Stimulated activated CD4-positive, alpha-beta T cell treated with anti-CD3 and anti-CD28 coated beads, Interleukin-15, amount 100 ng/mL, for 48 hours (primary cell): Measurements from ENCODE around the gene VWDE.

ENCODE experiments used
- DNase-seq, 2 donors: peaks; one replicate each; pipeline ENCODE4 v3.0.0-alpha.2; 2020; ENCODE audit warnings: low read depth in 2 of 2

VWDE gene

DNA sequence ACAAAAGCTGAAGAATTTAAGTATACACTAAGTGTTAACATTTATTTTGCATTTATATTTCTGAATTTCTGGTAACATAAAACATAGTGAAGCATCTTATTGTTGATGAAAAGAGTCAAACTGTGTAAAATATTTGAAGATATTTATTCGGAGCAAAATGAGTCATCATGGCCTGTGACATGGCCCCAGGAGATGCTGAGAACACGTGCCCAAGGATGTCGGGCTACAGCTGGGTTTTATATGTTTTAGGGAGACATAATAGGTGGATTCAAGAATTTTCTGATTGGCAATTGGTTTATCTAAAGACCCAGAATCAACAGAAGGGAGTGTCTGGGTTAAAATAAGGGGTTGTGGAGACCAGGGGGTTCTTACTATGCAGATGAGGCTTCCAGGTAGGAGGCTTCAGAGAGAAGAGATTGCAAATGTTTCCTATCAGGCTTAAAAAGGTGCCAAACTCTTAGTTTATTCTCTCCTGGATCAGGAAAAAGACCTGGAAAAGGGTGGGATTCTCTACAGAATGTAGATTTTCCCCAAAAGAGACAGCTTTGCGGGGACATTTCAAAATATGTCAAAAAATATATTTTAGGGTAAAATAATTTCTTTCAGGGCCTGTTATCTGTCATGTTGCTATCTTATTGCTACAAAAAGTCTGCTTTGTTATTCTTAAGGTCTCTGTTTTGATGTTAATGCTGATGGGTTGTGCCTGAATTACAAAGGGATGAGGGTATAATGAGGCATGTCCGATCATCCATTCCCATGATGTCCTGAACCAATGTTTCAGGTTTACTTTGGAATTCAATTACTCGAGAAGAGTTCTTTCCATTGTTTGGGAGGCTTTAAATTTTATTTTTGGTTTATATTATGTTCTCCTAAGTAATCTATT lies 74.5 kb downstream of the VWDE start:
- no peak for DNase-seq

DNA sequence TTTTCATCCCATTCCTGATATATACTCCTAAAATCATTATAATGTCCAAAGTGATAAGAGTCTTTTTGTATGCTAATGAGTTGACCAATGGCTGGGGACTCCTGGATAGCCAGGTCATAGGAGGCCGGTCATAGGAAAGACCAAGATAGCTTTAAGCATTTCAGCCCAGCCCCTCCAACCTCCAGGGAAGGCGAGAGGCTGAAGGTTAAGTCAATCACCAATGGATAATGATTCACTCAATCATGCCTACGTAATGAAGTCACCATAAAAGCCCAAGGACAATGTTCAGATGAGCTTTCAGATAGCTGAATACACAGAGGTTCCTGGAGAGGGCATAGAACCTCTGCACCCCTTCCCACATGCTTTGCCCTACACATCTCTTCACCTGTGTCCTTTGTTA lies 75.7 kb downstream of the VWDE start:
- DNase-seq, result no peak

DNA sequence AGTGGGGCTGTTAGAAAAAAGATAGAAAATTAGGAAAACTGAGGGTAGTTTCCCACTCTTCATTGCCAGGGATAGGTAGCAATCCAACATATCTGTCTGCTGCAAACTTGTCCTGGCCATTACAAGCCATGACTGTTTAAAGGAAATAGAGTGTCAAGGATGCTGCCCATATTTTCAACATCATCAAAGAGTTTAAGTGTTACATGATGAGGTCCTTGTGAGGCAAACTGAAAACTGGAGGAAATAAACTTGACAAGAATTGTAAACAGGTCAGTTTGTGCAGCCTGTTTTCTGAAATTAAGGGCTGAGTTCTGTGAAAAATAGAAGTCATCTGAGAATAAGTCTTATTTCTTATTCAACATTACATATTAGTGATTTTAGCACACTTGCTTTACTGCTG lies 78.0 kb downstream of the VWDE start:
- no peak for DNase-seq

DNA sequence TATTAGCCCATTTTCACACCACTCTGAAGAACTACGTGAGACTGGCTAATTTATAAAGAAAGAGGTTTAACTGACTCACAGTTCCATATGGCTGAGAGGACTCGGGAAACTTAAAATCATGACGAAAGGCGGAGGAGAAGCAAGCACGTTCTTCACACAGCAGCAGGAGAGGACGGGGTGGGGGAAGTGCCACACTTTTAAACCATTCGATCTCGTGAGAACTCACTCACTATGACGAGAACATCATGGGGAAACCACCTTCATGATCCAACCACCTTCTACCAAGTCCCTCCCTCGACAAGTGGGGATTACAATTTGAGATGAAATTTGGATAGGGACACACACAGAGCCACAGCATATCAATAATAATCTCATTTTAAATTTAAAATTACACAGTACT lies 80.2 kb downstream of the VWDE start:
- DNase-seq, result no peak

DNA sequence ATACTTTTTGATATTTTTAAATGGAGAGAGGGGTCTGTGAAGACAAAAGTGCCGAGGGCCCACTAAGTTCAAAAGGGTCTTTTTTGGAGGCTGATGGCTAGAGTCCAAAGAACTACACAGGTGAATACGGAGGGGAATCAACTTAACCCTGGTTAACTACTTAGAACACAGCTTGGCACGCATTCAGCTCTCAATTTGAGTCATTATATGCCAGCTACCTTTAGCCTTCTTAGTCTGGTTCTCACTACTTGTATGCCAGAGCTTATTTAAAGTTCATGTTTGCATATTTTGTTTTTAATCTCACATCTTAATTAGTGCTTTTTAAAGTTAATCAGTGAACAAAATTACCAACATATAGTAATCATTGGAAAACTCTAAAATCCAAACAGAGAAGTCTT lies 80.8 kb downstream of the VWDE start:
- DNase-seq, result no peak

DNA sequence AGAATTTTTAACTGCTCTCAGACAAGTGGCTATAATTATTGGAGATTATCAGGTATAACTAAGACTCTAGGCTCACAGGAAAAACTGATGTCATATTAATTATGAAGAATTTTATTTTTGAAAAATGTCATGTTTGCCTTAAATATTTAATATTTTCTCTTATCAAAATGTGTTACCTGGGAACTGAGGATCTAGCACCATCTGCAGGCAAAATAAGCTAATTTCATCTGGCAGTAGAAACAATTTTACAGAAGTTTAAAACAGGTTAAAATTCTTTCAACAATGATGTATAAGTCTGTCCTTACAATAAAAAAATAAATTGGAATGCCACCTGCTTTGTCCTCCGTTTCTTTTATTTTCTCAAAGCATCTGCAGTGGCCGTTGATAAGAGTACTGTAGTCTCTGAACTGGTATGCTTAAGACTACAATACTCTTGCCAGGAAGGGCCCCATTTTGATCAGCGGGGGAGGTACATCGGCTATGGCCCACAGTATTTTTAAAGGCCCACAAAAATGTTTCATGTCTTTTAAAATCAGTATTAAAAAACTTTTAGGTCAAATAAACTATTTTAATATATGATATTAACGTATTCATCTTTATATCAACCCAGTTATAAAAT lies 81.3 kb downstream of the VWDE start:
- DNase-seq, result no peak

DNA sequence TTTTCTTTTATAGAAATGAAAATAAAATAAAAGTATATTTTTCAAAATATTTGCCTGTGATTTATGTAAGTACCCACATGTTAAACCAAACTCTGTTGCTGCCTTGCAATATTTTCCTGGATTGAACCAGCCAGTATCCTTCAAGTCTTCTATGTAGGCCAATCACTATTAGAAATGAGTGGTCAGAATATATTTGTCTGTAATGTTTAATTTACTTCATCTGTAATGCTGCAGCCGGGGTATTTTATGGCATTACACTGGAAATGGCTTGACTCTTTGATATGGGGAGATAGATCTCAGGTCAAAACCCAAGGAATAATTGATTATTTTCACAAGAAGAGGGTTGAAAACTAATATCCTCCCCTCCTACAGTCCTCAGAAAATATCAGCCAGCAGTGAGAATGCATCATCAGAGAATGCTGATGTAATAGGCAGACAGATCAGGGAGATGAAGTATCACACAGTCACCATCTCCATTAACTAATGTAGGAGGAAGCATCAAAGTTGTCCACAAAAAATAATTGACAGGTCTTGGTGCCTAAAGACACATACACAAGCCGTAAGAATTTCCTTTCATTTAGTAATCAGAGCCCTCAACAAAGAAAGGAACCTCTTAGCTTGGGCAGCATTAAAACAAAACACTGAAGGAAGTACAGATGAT lies 82.5 kb downstream of the VWDE start:
- no peak for DNase-seq

DNA sequence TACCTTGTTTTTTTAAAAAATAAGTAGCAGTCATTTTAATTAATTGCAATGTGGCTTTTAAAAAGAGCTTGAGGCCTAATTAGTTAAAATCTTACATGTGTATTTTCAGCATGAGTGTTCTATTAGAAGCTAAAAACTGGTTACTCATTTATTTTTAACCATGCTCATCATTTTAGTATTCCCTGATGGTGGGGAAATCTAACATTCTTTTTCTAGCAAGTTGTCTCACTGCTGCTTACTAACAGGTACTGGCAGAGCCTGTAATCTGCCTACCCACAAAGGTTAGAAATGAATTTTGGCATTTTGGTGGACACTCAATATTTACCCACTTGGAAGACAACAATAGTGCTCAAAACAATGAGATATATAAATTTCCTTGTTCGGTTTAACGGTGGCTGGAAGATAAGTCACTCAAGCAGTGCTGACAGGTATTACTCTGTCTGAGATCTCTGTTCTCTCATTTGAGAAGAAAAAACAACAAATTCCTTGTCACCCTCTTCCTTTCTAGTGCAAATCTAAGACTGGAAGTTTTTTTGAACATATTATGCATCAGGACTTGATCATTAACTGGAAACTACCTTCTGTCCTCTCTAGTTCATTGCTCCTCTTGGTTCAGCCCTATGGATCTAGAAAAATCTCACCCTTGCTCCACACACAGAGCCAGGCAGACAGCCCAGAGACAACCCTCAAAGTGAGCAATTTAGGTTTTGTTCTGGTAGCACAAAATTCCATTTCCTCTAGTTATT lies 83.3 kb downstream of the VWDE start:
- no peak for DNase-seq

DNA sequence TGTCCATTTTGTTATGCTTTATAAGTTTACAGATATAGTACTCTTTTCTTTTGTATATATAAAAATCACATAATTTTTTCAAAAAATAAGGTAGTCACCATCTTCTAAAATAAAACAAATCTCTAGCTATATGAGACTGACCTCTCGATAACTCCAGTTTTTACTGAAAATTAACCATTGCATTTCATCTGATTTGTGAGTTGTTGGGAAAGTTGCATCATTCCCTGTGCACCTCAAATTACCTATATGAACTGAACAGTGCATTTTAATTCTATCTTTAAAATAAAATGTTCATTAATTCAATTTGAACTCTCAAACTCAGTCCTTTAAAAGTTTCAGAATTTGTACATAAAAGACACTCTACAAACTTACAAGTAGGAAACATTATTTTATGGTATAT lies 86.0 kb downstream of the VWDE start:
- no peak for DNase-seq

DNA sequence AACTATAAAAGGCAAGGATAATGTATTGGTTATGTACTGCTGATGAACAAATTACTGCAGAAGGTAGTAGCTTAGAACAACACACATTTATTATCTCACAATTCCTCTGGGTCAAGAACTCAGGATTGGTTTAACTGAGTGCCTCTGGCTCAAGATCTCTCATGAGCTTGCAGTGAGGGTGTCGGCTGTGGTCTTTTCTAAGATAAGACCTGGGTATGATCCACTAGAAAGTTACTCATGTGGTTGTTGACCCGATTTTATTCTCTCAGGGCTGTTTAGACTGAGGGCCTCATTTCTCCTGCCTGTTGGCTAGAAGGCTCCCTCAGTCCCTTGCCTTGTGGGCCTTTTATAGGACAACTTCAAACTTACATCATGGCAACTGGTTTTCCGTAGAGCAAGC lies 86.7 kb downstream of the VWDE start:
- DNase-seq, result no peak

DNA sequence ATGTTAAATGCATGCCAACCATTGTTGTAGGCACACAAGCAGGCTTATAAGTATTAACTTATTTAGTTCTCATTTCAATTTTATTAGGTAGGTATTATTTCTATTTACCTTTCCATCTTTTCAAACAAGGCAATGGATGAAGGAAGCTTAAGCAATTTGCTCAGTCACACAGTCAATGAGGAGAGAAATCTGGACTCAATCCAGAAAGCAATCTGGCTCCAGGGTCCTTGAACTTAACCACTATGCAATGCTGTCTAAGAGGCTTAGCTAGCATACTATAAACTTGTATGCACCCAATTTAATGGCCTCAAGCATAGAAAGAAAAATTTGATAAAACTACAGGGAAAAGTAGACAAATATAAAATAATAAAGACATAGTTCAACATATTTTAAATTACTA lies 88.6 kb downstream of the VWDE start:
- DNase-seq, result no peak

DNA sequence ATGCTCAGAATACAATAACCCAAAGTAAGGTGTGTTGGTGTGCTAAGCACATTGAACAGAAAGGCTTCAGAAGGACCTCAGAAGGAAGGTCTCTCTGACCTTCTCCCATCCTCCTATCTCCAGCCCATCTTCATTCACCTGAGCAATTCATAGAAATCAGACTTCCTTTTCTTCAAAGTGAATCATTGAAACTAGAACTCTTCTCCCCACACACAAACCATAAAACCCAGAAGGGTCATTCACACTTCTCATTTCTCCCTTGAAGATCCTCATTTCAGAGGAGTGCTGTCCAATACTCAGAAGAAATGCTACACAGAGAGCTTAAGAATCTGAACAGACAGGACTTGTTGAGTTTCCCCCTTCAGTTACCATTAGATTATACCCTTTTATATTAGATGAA lies 89.5 kb downstream of the VWDE start:
- no peak for DNase-seq

DNA sequence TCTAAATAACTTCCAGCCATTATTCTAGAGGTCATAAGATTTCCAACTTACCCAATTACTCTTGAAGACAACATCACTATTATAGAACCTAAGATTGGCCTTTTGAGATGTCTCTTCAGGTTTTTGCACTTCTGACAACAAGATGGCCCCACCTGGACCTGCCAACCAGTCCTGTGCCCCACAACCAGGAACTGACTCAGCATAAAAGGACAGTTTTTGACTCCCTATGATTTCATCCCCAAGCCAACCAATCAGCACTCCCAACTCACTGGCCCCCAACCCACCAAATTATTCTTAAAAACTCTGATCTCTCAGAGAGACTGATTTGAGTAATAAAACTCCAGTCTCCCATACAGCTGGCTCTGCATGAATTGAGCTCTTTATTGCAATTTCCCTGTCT lies 98.2 kb downstream of the VWDE start:
- DNase-seq, result no peak

DNA sequence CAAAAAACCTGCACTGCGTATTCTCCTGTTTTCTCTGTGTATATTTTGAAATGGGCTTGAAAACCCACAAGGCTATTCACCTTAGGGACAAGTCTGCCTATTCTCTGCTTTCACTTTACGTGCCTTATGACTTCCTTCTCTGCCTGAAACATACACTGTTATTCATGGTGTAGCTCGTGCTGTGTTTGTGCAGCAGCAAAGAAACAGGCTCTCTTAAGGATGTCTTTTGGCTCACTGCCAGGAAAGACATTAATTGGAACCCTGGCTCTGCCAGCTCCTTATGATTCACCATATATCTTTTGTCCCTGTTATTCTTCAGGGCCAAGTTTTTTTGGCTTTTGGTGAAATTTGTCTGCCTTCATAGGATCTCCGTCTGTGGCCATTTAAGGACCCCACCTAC lies 100.2 kb downstream of the VWDE start:
- DNase-seq, result no peak

DNA sequence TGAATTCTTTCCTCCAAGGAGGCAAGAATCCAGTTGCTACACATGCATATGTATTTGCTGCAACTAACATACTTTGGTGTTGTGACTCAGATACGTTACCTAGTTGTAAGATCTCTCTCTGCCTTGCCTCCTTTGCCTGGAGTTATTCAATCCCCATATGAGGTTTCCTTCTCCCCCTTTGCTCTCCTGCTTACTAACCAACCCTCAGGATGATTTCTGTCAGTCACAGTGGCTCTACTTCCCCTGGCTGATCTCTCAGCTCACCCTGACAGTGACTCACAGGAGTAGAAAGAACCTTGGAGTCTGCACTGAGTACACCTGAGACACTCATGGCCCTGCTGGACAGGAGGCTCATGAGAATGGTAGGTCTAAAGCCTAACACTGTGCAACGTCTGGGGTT lies 100.6 kb downstream of the VWDE start:
- no peak for DNase-seq

DNA sequence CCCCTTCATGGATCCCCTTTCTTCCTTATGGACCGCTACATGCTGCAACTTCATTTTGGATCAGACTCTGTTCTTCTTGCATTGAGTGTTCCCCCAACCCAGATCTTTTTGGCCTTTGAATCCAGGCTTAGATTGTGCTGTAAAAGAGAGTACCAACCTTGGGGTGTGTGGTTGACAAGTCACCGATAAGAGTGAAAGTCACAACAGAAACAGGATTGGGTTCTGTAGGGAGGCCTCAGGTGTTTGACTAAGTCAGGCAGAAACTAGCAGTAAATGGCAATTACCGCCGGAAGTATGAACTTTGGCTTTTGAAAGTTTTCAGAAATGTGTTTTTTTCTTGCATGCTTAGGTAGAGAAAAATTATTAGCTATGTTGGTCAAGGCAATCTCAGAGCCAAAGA lies 103.2 kb downstream of the VWDE start:
- no peak for DNase-seq

DNA sequence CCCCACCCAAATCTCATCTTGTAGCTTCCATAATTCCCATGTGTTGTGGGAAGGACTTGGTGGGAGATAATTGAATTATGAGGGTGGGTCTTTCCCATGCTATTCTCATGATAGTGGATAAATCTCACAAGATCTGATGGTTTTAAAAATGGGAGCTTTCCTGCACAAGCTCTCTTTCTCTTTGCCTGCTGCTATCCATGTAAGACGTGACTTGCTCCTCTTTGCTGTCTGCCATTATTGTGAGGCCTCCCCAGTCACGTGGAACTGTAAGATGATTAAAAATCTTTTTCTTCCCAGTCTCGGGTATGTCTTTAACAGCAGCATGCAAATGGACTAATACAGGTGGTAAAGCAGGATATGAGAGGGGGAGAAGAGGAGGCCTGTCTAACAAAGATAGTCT lies 104.3 kb downstream of the VWDE start:
- DNase-seq, result no peak

DNA sequence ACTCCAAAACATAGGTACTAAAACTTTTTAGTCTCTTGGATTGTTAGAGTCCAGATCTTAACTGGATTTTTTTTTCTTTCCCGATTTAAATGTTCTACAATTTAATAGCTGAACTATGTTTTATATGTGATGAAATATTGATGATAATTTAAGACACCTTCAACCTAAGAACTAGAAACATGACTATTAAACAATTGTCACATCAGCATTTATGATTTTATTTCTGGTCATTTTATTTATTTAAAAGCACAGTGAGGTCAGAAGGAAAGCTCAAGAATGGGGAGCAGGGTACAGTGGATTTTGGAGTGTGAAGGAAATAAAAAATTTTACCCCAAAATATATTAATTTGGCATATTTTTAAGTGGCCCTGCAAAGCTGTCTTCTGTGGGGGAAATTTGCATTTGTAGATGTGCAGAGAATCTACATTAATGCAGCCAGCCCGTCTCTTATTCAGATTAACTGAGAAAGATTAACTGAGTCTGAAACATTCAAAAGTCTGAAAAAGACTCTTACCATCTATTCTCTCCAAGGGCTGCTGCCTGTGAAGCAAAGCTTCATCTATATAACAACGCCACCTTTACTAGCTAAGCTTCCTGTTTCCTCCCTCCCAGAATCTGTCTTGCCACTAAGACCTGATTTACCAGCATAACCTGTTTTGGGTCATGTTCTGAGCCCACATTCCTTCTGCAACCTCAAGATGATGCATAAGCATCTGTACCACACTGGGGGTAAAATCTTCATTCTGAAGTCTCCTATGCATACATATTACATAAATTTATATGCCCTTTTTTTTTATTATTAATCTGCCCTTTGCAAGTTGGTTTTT lies 106.2 kb downstream of the VWDE start:
- no peak for DNase-seq

DNA sequence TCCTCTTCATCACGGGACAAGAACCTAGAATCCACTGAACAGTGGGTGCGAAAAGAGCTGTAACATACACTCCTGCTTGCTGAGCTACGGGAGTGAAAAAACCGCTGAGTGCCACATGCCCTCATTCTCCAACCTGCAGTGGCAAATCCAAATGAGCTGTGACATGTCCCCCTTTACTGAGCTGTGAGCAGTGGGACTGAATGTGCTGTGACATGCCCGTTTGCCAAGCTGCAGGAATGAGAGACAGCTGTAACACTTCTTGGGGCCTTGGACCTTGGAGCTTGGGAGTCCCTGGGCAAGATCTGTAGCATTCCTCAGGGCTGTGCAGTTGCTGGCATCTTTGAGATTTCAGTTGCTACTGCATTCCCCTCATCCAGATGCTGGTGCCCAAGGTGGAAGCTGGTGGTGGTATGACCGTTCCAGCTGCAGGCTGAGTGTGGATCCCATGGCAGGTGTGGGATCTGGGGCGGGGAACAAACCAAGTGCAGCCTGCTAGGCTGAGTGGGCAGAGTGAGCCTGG lies 107.6 kb downstream of the VWDE start:
- DNase-seq, result no peak

DNA sequence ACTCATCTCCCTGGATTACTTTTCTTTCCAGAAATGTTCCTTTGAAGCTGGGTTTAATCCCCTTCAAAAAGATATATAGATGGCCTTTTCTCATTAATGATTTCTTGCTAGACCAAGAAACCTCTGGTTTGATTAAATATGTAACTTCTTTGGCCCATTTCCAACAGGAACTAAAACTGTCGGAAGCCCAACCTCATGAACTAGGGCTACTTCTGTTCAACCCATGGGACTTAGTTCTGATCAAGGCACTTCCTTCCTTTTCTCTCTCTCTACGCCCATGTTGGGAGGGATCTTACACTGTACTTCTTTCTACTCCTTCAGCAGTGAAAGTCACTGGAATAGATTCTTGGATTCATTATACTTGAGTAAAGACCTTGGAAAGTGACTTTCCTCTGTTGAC lies 109.0 kb downstream of the VWDE start:
- no peak for DNase-seq

DNA sequence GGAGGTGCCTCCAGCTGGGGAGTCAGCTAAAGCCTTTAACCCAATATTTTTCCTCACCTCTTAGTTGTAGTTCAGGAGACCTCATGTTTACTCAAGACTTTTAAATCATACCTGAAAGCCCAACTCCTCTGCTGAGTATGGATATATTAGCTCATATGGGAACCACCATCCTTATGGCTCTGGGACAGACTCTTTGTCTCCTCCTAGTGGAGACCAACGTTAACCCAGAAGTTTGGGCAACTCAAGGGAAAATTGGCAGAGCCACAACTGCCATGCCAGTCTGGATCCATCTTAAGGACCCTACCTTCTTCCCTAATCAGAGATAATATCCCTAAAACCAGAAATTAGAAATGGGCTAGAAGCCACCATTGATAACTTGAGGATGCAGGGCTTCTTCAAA lies 111.8 kb downstream of the VWDE start:
- no peak for DNase-seq
